HG02885 (cell line): ENCODE data around the gene MAML2.

Experiments used
- ATAC-seq: cut with Tn5 transposase; IDR thresholded peaks from one replicate; pipeline ENCODE4 v1.9.1; 2021; ENCODE audit warnings: mild to moderate bottlenecking; ENCODE audit not compliant: unreplicated experiment, poor library complexity

MAML2 gene

GRCh38 chr11:96147906-96148486, 195.0 kb downstream of the MAML2 start:
- ATAC-seq = no peak

GRCh38 chr11:96147186-96147585, 195.8 kb downstream of the MAML2 start:
- ATAC-seq = no peak

- ATAC-seq = no peak
Observed at GRCh38 chr11:96146765-96147164, 196.2 kb downstream of the MAML2 start.

GRCh38 chr11:96145163-96145585, 197.8 kb downstream of the MAML2 start:
- ATAC-seq = no peak

GRCh38 chr11:96144553-96144952, 198.4 kb downstream of the MAML2 start:
- no peak for ATAC-seq

- no peak for ATAC-seq
Observed at GRCh38 chr11:96143041-96143521, 199.9 kb downstream of the MAML2 start.

- no peak for ATAC-seq
Observed at GRCh38 chr11:96141626-96142025, 201.4 kb downstream of the MAML2 start.

- no peak for ATAC-seq
Observed at GRCh38 chr11:96139691-96140090, 203.3 kb downstream of the MAML2 start.

- ATAC-seq = no peak
Observed at GRCh38 chr11:96137373-96137772, 205.6 kb downstream of the MAML2 start.

GRCh38 chr11:96136613-96137298, 206.2 kb downstream of the MAML2 start:
- ATAC-seq = no peak

GRCh38 chr11:96134602-96135001, 208.4 kb downstream of the MAML2 start:
- no peak for ATAC-seq

GRCh38 chr11:96132437-96132836, 210.6 kb downstream of the MAML2 start:
- no peak for ATAC-seq

- ATAC-seq = no peak
Observed at GRCh38 chr11:96130061-96130620, 212.9 kb downstream of the MAML2 start.

- ATAC-seq = no peak
Observed at GRCh38 chr11:96127596-96127959, 215.4 kb downstream of the MAML2 start.

GRCh38 chr11:96126917-96127595, 215.9 kb downstream of the MAML2 start:
- ATAC-seq = no peak

- ATAC-seq = no peak
Observed at GRCh38 chr11:96125400-96125799, 217.6 kb downstream of the MAML2 start.

- no peak for ATAC-seq
Observed at GRCh38 chr11:96124155-96124554, 218.8 kb downstream of the MAML2 start.

- no peak for ATAC-seq
Observed at GRCh38 chr11:96123301-96123700, 219.7 kb downstream of the MAML2 start.

- no peak for ATAC-seq
Observed at GRCh38 chr11:96122601-96123074, 220.4 kb downstream of the MAML2 start.

GRCh38 chr11:96119211-96119610, 223.8 kb downstream of the MAML2 start:
- ATAC-seq = no peak

- ATAC-seq = no peak
Observed at GRCh38 chr11:96116376-96116775, 226.6 kb downstream of the MAML2 start.
